Esophagus (tissue), 2 donors: ENCODE measurements around the gene CRHR1. TPM values are rescaled to one million over a fixed set of nuclear protein-coding genes. Genes with fewer than 3 reads are reported as not detected.

ENCODE experiments used
- H3K27ac ChIP-seq, 2 donors: one replicate each; pipeline ENCODE4 v1.5.1; 2013; ENCODE audit warnings: low read depth in 2 of 2, mild to moderate bottlenecking in 2 of 2, inconsistent platforms in 1 of 2, low read length in 1 of 2, moderate library complexity in 1 of 2
- H3K27me3 ChIP-seq, 2 donors: one replicate each; pipeline ENCODE4 v1.6.1; 2013; ENCODE audit warnings: low read length in 2 of 2, control low read depth in 1 of 2, mild to moderate bottlenecking in 1 of 2; ENCODE audit not compliant: insufficient read depth in 2 of 2, control insufficient read depth in 1 of 2
- H3K36me3 ChIP-seq, 2 donors: one replicate each; pipeline ENCODE4 v1.6.1; 2013; ENCODE audit warnings: low read length in 1 of 2; ENCODE audit not compliant: control insufficient read depth in 2 of 2, insufficient read depth in 2 of 2
- H3K4me1 ChIP-seq, 2 donors: one replicate each; pipeline ENCODE4 v1.6.1; 2013; ENCODE audit warnings: low read length in 1 of 2; ENCODE audit not compliant: control insufficient read depth in 2 of 2, insufficient read depth in 2 of 2
- H3K4me3 ChIP-seq, 2 donors: one replicate each; pipeline ENCODE4 v1.5.1; 2013; ENCODE audit warnings: low read length in 2 of 2, mild to moderate bottlenecking in 2 of 2, low read depth in 1 of 2, moderate library complexity in 1 of 2
- H3K9me3 ChIP-seq, 2 donors: one replicate each; pipeline ENCODE4 v1.6.1; 2013; ENCODE audit warnings: mild to moderate bottlenecking in 2 of 2, low read depth in 1 of 2, low read length in 1 of 2, moderate library complexity in 1 of 2; ENCODE audit not compliant: control insufficient read depth in 2 of 2, insufficient read depth in 1 of 2
- WGBS, 2 donors: extraction: QIAGEN DNeasy Blood & Tissue Kit; methylation state at CpG; one replicate each; pipeline ENCODE4 v1.1.7; 2013; 5-methylcytosine and 5-hydroxymethylcytosine counted together
- polyA plus RNA-seq, 2 donors: library from polyadenylated mRNA; stranded (reverse); fragments of 200-250 nt; gene quantifications; one replicate each; pipeline ENCODE4 v1.2.3, GENCODE V29; 2013
- donor health status: healthy with polysubstance abuse.
- donor health status: Bipolar disorder and iron deficiency.

The CRHR1 gene
- polyA plus RNA-seq, 2 donors, result 0.15 to 0.31 TPM

- Histone ChIP-seq H3K9me3 (no peaks in the 10 kb centered on the region), H3K27me3 (no peaks in the 10 kb centered on the region), H3K4me3 (no peak overlapping the region), H3K4me1 (no peaks in the 10 kb centered on the region), H3K36me3 (no peaks in the 10 kb centered on the region), H3K27ac (no peak overlapping the region)
- 45 to 51% methylated on average over 6 of the region's 6 CpGs for WGBS, 2 donors
Observed at GRCh38 chr17:45747911-45748310, 36.2 kb upstream of the CRHR1 start.

GRCh38 chr17:45748731-45749310 is 35.3 kb upstream of the CRHR1 start:
- Histone ChIP-seq H3K4me3 (no peak overlapping the region), H3K27me3 (no peaks in the 10 kb centered on the region), H3K36me3 (no peaks in the 10 kb centered on the region), H3K9me3 (no peaks in the 10 kb centered on the region), H3K27ac (no peak overlapping the region), H3K4me1 (no peaks in the 10 kb centered on the region)
- WGBS, 2 donors, result 70 to 71% methylated on average over 11 of the region's 11 CpGs

- Histone ChIP-seq H3K9me3 (no peaks in the 10 kb centered on the region), H3K27me3 (no peaks in the 10 kb centered on the region), H3K4me1 (no peaks in the 10 kb centered on the region), H3K36me3 (no peaks in the 10 kb centered on the region), H3K4me3 (no peak overlapping the region), H3K27ac (no peak overlapping the region)
- WGBS, 2 donors, result 94 to 95% methylated on average over 4 of the region's 4 CpGs
Observed at GRCh38 chr17:45749831-45750335, 34.2 kb upstream of the CRHR1 start.

- no peaks in the 10 kb centered on the region for H3K4me1 ChIP-seq
- no peaks in the 10 kb centered on the region for H3K27me3 ChIP-seq
- WGBS, 2 donors, result 85 to 86% methylated on average over 15 of the region's 15 CpGs
- no peak overlapping the region for H3K27ac ChIP-seq
- no peak overlapping the region for H3K4me3 ChIP-seq
- H3K9me3 ChIP-seq, result no peaks in the 10 kb centered on the region
- no peaks in the 10 kb centered on the region for H3K36me3 ChIP-seq
Observed at GRCh38 chr17:45750779-45751440, 33.2 kb upstream of the CRHR1 start.

- Histone ChIP-seq H3K27me3 (no peaks in the 10 kb centered on the region), H3K36me3 (no peaks in the 10 kb centered on the region), H3K4me1 (no peaks in the 10 kb centered on the region), H3K4me3 (no peak overlapping the region), H3K27ac (no peak overlapping the region), H3K9me3 (no peaks in the 10 kb centered on the region)
- 59 to 62% methylated on average over 10 of the region's 10 CpGs for WGBS, 2 donors
Observed at GRCh38 chr17:45751466-45751865, 32.7 kb upstream of the CRHR1 start.

GRCh38 chr17:45752246-45752645 is 31.9 kb upstream of the CRHR1 start:
- WGBS, 2 donors, result 77 to 81% methylated on average over 9 of the region's 9 CpGs
- Histone ChIP-seq H3K4me3 (no peak overlapping the region), H3K36me3 (no peaks in the 10 kb centered on the region), H3K4me1 (no peaks in the 10 kb centered on the region), H3K27me3 (no peaks in the 10 kb centered on the region), H3K9me3 (no peaks in the 10 kb centered on the region), H3K27ac (no peak overlapping the region)

- Histone ChIP-seq H3K4me1 (no peaks in the 10 kb centered on the region), H3K27me3 (no peaks in the 10 kb centered on the region), H3K4me3 (no peak overlapping the region), H3K27ac (no peak overlapping the region), H3K9me3 (no peaks in the 10 kb centered on the region), H3K36me3 (no peaks in the 10 kb centered on the region)
- WGBS, 2 donors, result 62 to 69% methylated on average over 6 to 7 of the region's 7 CpGs
Observed at GRCh38 chr17:45753645-45754225, 30.4 kb upstream of the CRHR1 start.

GRCh38 chr17:45755050-45755449 is 29.1 kb upstream of the CRHR1 start:
- WGBS, 2 donors, result 86 to 88% methylated on average over 8 of the region's 8 CpGs
- H3K9me3 ChIP-seq, result no peaks in the 10 kb centered on the region
- H3K27me3 ChIP-seq, result no peaks in the 10 kb centered on the region
- no peaks in the 10 kb centered on the region for H3K4me1 ChIP-seq
- H3K27ac ChIP-seq, result no peak overlapping the region
- H3K4me3 ChIP-seq, result no peak overlapping the region
- H3K36me3 ChIP-seq, result no peaks in the 10 kb centered on the region

- no peaks in the 10 kb centered on the region for H3K27me3 ChIP-seq
- no peak overlapping the region for H3K27ac ChIP-seq
- 41 to 53% methylated on average over 12 of the region's 12 CpGs for WGBS, 2 donors
- H3K4me1 ChIP-seq, result no peaks in the 10 kb centered on the region
- no peaks in the 10 kb centered on the region for H3K9me3 ChIP-seq
- H3K36me3 ChIP-seq, result no peaks in the 10 kb centered on the region
- H3K4me3 ChIP-seq, result no peak overlapping the region
Observed at GRCh38 chr17:45756266-45756991, 27.7 kb upstream of the CRHR1 start.
